ENCODE results near the gene IL6ST.
"Not testable (repeated sequence)": the region's sequence is repeated elsewhere in the genome, so short reads cannot be mapped to it uniquely, and the experiment has no call there.

Gene IL6ST

DNA sequence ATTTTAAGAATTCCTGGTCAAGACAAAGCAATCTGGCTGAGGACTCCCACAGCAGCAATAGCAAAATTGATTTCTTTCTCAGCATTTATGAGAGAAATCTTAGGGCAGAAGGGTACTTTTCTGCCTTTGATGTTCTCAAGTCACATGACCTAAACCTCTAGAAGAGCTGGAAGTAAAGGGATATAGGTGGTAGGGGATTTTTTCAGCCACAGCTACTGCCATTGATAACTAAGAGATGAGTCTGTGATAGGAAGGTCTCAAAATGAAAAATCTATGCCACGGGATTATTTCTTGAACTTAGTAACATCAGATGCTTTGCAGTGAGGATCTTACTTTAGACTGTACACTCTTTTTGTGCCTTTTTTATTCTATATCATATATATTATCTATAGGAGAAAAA, 35.6 kb downstream of the IL6ST start:
- DNase-seq = no peak

GRCh38 chr5:55941154-55941553, 53.6 kb downstream of the IL6ST start:
- not testable (repeated sequence) for DNase-seq

GRCh38 chr5:55937598-55937997, 57.2 kb downstream of the IL6ST start:
- not testable (repeated sequence) for DNase-seq

DNA sequence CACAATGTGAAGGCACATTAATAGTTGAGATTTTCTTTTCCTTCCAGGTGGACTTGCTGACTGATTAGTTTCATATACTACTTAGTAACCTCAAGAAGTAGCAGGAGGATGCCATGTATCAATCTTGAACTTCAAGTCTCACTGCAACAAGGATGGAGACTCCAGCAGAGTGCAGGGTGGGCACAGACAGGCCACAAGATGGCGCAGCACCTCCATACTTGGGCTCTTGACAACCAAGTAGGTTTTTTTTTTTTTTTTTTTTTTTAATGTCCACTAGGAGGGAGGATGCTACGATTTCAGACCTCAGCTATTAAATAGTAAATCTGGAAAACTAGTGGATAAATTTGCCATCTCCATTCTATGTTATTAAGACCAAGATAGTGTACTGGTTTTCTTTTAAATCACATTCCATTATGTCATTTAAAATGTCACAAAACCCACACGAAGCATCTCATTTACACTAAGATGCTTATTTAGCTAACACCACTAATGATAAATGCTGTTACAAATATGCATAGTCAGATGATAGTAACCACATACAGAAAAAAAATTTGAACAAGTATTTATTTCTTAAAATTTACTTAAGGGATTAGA, 58.6 kb downstream of the IL6ST start:
- DNase-seq = peak; percentile 79

GRCh38 chr5:55935371-55935770, 59.4 kb downstream of the IL6ST start:
- DNase-seq = no peak

- no peak for DNase-seq
Observed at GRCh38 chr5:55934720-55935119, 60.0 kb downstream of the IL6ST start.

DNA sequence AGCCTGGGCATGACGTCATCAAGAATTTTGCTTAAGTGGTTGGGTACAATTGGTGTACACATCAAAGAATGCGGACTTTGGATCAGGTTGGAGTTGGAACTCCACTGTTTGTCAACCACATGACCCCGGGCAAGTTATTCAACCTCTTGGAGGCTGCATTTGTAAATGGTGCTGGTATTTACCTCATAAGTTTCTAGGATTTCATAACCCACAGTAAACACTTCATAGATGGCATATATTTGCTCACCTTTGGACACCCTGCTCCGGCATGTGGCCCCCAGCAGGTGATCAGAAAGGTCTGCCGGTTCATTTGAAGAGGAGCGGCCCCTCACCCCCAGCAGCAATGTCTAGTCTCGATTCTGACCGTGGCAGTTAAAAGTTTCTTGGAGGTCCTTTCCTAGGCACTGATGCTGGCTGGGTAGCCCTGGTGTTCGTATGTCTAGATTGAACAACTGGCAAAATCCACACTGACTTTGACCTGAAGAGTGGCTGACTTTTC, 60.6 kb downstream of the IL6ST start:
- DNase-seq = no peak

- DNase-seq = no peak
Observed at GRCh38 chr5:55933377-55934114, 61.2 kb downstream of the IL6ST start.

GRCh38 chr5:55932700-55933099, 62.1 kb downstream of the IL6ST start:
- DNase-seq = no peak

- DNase-seq = no peak
Observed at GRCh38 chr5:55929020-55929799, 65.6 kb downstream of the IL6ST start.

DNA sequence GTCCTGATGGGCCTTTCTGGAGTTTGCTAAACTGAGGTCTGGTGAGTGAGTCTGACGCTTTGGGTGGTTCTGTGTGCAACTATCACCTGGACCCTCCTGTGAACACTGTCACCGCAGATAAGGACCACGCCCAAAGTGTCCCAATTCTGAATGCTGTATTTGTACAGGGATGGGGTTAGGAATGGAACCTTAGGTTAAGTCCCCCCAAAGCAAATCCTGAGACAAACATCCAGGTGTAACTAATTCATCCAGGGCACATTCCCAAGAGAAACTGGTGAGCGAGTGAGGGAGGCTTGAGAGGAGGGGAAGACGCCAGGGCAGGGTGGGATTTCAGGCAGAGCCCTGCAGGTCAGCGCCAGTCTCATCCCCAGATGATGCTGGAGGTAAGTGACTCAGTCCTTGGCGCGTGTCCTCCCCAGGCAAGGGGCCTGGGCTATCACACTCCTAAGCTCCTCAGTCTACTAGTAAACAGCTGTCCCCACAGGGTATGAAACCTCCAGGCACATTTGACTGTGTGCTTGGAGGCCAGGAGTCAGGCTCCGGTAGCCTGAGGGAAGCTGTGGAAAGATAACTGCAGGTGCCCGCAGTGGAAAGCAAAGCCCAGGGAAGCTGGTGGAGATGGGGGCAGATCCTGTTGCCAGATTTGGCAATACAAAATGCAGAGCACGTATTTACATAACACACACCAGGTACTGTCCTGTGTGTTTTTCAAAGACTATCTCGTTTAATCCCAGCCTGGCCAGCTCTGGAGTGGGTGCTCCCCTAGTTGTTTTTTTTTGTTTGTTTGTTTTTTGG, 66.7 kb downstream of the IL6ST start:
- DNase-seq = no peak

DNA sequence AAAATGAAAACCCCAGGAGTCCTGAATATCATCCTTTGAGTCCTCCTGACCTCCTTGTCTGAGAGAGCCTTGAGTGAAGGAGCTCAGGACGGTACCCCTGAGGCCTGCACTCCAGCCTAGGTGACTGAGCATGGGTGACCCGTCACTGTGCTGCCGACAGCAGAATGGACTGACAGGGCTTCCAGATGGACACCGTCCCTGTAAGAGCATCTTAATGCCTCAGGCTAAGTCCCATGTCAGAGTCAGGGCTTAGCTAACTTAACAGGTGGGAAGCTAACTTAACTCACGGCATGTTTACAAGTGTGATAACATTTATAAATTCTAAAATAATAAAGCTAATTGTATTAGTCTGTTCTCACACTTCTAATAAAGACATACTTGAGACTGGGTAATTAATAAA, 68.3 kb downstream of the IL6ST start:
- DNase-seq = no peak

DNA sequence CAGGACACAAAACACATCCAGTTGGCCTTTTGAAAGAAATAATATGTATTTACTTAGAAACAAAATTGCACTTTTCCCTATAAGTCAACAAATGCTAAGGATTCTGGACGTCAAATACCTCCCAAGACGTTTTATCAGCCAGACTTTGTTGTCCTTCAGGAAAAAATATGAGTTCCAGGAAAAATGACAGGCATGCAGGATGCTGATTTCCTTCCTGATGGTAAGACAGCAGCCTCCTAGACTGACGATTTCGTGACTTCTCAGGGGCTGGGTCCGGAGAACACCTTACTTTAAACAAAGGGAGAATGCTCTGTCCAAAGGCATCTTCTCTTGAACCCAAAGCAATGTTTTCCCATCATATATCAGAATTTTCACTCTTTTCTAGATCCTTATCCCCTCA, 69.1 kb downstream of the IL6ST start:
- no peak for DNase-seq

DNA sequence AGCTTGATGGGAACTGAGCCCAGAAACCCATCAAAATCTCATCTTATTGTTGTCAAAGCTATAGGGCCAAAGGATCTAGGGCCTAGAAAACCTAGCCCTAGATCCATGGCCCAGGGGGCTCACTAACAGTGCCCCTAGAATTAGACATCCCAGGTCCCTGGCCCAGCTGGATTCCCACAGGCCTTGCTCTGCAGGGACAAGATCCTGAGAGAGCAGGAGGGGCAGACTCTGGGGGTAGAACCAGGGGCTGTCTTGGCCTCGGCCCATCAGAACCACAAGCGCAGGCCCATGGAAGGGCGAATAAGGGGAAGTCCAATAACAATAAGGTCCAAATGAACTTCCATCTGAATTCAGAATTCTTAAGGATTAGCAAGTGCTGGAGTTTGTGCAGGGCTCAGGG, 69.6 kb downstream of the IL6ST start:
- no peak for DNase-seq

GRCh38 chr5:55924744-55925143, 70.0 kb downstream of the IL6ST start:
- DNase-seq = no peak

GRCh38 chr5:55923865-55924500, 70.8 kb downstream of the IL6ST start:
- no peak for DNase-seq

DNA sequence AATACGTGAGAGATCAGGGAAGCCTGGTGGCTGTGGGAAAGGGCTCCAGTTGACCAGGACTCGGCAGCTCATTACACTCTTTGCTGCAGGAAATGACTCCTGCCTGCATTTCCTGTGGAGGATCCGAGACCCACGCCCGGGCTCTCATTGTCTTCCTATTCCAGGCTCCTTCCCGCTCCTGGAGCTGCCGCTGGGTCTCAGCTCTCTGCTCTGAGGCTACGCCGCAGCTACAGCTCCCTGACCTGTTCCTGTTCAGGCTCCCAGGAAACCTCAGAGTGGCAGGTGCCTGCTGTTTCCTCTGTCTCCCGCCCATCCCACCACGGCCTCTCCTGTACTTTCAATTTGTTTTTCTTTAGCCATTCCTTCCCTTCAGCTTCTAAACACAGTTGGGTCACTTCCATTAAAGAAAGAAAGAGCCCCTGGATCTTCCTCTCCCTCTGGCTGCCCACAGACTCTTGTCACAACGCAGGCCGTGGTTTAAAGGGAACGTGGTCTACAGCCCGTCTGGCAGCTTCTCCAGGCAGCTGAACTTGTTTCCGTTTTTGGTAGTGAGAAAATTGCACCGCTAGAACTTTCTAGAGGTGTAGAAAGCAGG, 71.5 kb downstream of the IL6ST start:
- peak; percentile 19 for DNase-seq

- DNase-seq = no peak
Observed at GRCh38 chr5:55921617-55922016, 73.1 kb downstream of the IL6ST start.

GRCh38 chr5:55920784-55921183, 74.0 kb downstream of the IL6ST start:
- DNase-seq = peak; percentile 20

- no peak for DNase-seq
Observed at GRCh38 chr5:55919625-55920024, 75.1 kb downstream of the IL6ST start.

DNA sequence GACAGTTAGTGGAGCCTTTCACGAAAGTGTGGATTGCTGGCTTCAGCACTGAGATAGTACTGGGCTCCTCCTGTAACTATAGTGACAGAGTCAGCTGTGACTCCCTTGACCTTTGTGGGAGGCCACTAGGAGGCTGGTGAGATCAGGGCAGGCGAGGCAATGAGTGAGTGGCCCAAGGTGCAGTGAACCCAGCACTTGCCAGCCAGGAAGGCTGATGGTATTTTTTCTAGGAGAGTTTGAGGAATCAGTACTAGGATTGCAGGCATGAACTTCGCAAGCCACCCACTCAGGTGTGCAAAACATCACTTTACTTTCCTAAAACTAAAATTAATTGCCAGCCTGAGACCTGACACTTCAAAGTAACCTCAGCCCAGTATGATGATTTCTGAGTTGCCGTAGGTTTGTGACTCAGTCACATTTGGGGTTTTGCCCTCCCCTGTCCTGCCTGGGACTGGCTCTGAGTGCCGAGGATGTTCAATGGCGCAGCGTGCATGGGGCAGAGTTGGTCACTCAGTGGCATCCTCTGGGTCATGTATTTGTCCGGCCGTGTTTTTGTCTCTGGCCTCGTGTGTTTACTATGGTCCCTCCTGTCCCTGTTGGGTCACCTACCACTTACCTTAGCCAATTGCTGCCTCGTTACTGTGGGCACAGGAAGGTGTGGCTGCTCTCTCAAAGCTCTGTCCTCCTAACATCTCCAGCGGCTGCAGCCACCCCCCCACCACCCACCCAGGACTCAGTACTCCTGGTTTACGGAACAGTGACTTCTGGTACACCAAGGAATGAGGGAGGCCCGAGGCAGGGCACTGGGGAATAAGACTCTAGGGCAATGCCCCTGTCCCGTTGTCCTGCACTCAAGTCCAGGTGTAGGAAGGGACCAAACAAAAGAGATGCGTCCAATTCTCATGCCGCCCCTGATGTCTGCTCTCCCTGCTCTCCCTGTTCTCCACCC, 76.4 kb downstream of the IL6ST start:
- DNase-seq = no peak

Measured in EL (cell line).